ENCODE results near the gene ARHGAP42. TPM values are rescaled to one million over a fixed set of nuclear protein-coding genes. Genes with fewer than 3 reads are reported as not detected.

Gene ARHGAP42
- total RNA-seq, 1 experiment from 2014 or later, result not detected

- Histone ChIP-seq H4K20me1 (ENCODE audit: insufficient read depth, low read depth, low read length) (no peaks in the 10 kb centered on the region), H3K27me3 (ENCODE audit: low read length) (no peaks in the 10 kb centered on the region)
Measured at GRCh38 chr11:100790073-100790472, 103.0 kb downstream of the ARHGAP42 start.

GRCh38 chr11:100791103-100791502, 104.0 kb downstream of the ARHGAP42 start:
- Histone ChIP-seq H3K79me2 (ENCODE audit: low read length) (no peaks in the 10 kb centered on the region), H3K4me1 (ENCODE audit: low read length) (no peaks in the 10 kb centered on the region), H3K4me2 (ENCODE audit: low read depth, low read length, poor library complexity, severe bottlenecking) (no peak overlapping the region), H3K4me3 (ENCODE audit: low read length) (no peak overlapping the region), H3K9ac (ENCODE audit: low read length) (no peak overlapping the region), H3K9me2 (replicated peaks; ENCODE audit: insufficient read depth, low read length) (no peaks in the 10 kb centered on the region), H4K20me1 (ENCODE audit: insufficient read depth, low read depth, low read length) (no peaks in the 10 kb centered on the region), H3K27ac (ENCODE audit: low read length) (no peak overlapping the region), H3K27me3 (ENCODE audit: low read length) (no peaks in the 10 kb centered on the region), H2AFZ (ENCODE audit: low read length) (no peak overlapping the region), H3K36me3 (ENCODE audit: insufficient read depth, low read length) (no peaks in the 10 kb centered on the region), H3K9me3 (ENCODE audit: low read length) (peaks cover 37% of the 10 kb centered on the region)
- no peak for DNase-seq

More at GRCh38 chr11:100790073-100790472, 103.0 kb downstream of the ARHGAP42 start:
- Histone ChIP-seq H3K9me3 (ENCODE audit: low read length) (peaks cover 36% of the 10 kb centered on the region), H3K36me3 (ENCODE audit: insufficient read depth, low read length) (no peaks in the 10 kb centered on the region), H2AFZ (ENCODE audit: low read length) (no peak overlapping the region), H3K4me3 (ENCODE audit: low read length) (no peak overlapping the region), H3K79me2 (ENCODE audit: low read length) (no peaks in the 10 kb centered on the region), H3K9ac (ENCODE audit: low read length) (no peak overlapping the region), H3K4me1 (ENCODE audit: low read length) (no peaks in the 10 kb centered on the region), H3K27ac (ENCODE audit: low read length) (no peak overlapping the region), H3K9me2 (replicated peaks; ENCODE audit: insufficient read depth, low read length) (no peaks in the 10 kb centered on the region), H3K4me2 (ENCODE audit: low read depth, low read length, poor library complexity, severe bottlenecking) (no peak overlapping the region)
- DNase-seq, result no peak

- H3K9me3 ChIP-seq (ENCODE audit: low read length), result peaks cover 40% of the 10 kb centered on the region
- H3K4me3 ChIP-seq (ENCODE audit: low read length), result no peak overlapping the region
- no peaks in the 10 kb centered on the region for H4K20me1 ChIP-seq (ENCODE audit: insufficient read depth, low read depth, low read length)
- no peak overlapping the region for H3K9ac ChIP-seq (ENCODE audit: low read length)
- no peak overlapping the region for H3K4me2 ChIP-seq (ENCODE audit: low read depth, low read length, poor library complexity, severe bottlenecking)
- no peaks in the 10 kb centered on the region for H3K36me3 ChIP-seq (ENCODE audit: insufficient read depth, low read length)
- H2AFZ ChIP-seq (ENCODE audit: low read length), result no peak overlapping the region
- no peaks in the 10 kb centered on the region for H3K4me1 ChIP-seq (ENCODE audit: low read length)
- H3K79me2 ChIP-seq (ENCODE audit: low read length), result no peaks in the 10 kb centered on the region
- no peak overlapping the region for H3K27ac ChIP-seq (ENCODE audit: low read length)
- no peaks in the 10 kb centered on the region for H3K9me2 ChIP-seq (replicated peaks; ENCODE audit: insufficient read depth, low read length)
- DNase-seq, result no peak
- no peaks in the 10 kb centered on the region for H3K27me3 ChIP-seq (ENCODE audit: low read length)
Measured at GRCh38 chr11:100791860-100792259, 104.8 kb downstream of the ARHGAP42 start.

- H3K27ac ChIP-seq (ENCODE audit: low read length), result no peak overlapping the region
- no peak overlapping the region for H3K4me2 ChIP-seq (ENCODE audit: low read depth, low read length, poor library complexity, severe bottlenecking)
- H3K4me3 ChIP-seq (ENCODE audit: low read length), result no peak overlapping the region
- no peaks in the 10 kb centered on the region for H3K4me1 ChIP-seq (ENCODE audit: low read length)
- no peaks in the 10 kb centered on the region for H3K27me3 ChIP-seq (ENCODE audit: low read length)
- no peak overlapping the region for H3K9ac ChIP-seq (ENCODE audit: low read length)
- H3K9me2 ChIP-seq (replicated peaks; ENCODE audit: insufficient read depth, low read length), result no peaks in the 10 kb centered on the region
- peaks cover 54% of the 10 kb centered on the region for H3K9me3 ChIP-seq (ENCODE audit: low read length)
- DNase-seq, result no peak
- no peak overlapping the region for H2AFZ ChIP-seq (ENCODE audit: low read length)
- no peaks in the 10 kb centered on the region for H4K20me1 ChIP-seq (ENCODE audit: insufficient read depth, low read depth, low read length)
- H3K79me2 ChIP-seq (ENCODE audit: low read length), result no peaks in the 10 kb centered on the region
- H3K36me3 ChIP-seq (ENCODE audit: insufficient read depth, low read length), result no peaks in the 10 kb centered on the region
Measured at GRCh38 chr11:100793525-100793924, 106.4 kb downstream of the ARHGAP42 start.

- DNase-seq, result no peak
- Histone ChIP-seq H3K4me1 (ENCODE audit: low read length) (no peaks in the 10 kb centered on the region), H3K27ac (ENCODE audit: low read length) (no peak overlapping the region), H3K79me2 (ENCODE audit: low read length) (no peaks in the 10 kb centered on the region), H2AFZ (ENCODE audit: low read length) (no peak overlapping the region), H3K4me2 (ENCODE audit: low read depth, low read length, poor library complexity, severe bottlenecking) (no peak overlapping the region), H3K4me3 (ENCODE audit: low read length) (no peak overlapping the region), H3K9me2 (replicated peaks; ENCODE audit: insufficient read depth, low read length) (no peaks in the 10 kb centered on the region), H3K9ac (ENCODE audit: low read length) (no peak overlapping the region), H3K27me3 (ENCODE audit: low read length) (no peaks in the 10 kb centered on the region), H4K20me1 (ENCODE audit: insufficient read depth, low read depth, low read length) (no peaks in the 10 kb centered on the region), H3K36me3 (ENCODE audit: insufficient read depth, low read length) (no peaks in the 10 kb centered on the region), H3K9me3 (ENCODE audit: low read length) (peaks cover 56% of the 10 kb centered on the region)
Measured at GRCh38 chr11:100794446-100794845, 107.4 kb downstream of the ARHGAP42 start.

- H3K9ac ChIP-seq (ENCODE audit: low read length), result no peak overlapping the region
- no peaks in the 10 kb centered on the region for H3K4me1 ChIP-seq (ENCODE audit: low read length)
- no peak overlapping the region for H3K4me3 ChIP-seq (ENCODE audit: low read length)
- H4K20me1 ChIP-seq (ENCODE audit: insufficient read depth, low read depth, low read length), result no peaks in the 10 kb centered on the region
- no peaks in the 10 kb centered on the region for H3K79me2 ChIP-seq (ENCODE audit: low read length)
- no peak overlapping the region for H2AFZ ChIP-seq (ENCODE audit: low read length)
- H3K27ac ChIP-seq (ENCODE audit: low read length), result no peak overlapping the region
- H3K9me3 ChIP-seq (ENCODE audit: low read length), result peaks cover 74% of the 10 kb centered on the region
- no peaks in the 10 kb centered on the region for H3K9me2 ChIP-seq (replicated peaks; ENCODE audit: insufficient read depth, low read length)
- no peak for DNase-seq
- no peak overlapping the region for H3K4me2 ChIP-seq (ENCODE audit: low read depth, low read length, poor library complexity, severe bottlenecking)
- H3K27me3 ChIP-seq (ENCODE audit: low read length), result no peaks in the 10 kb centered on the region
- no peaks in the 10 kb centered on the region for H3K36me3 ChIP-seq (ENCODE audit: insufficient read depth, low read length)
Measured at GRCh38 chr11:100799445-100799844, 112.4 kb downstream of the ARHGAP42 start.

- Histone ChIP-seq H2AFZ (ENCODE audit: low read length) (no peak overlapping the region), H3K79me2 (ENCODE audit: low read length) (no peaks in the 10 kb centered on the region), H3K4me1 (ENCODE audit: low read length) (no peaks in the 10 kb centered on the region), H3K27me3 (ENCODE audit: low read length) (no peaks in the 10 kb centered on the region), H3K36me3 (ENCODE audit: insufficient read depth, low read length) (no peaks in the 10 kb centered on the region), H3K27ac (ENCODE audit: low read length) (no peak overlapping the region), H4K20me1 (ENCODE audit: insufficient read depth, low read depth, low read length) (no peaks in the 10 kb centered on the region), H3K4me2 (ENCODE audit: low read depth, low read length, poor library complexity, severe bottlenecking) (no peak overlapping the region), H3K9ac (ENCODE audit: low read length) (no peak overlapping the region), H3K9me2 (replicated peaks; ENCODE audit: insufficient read depth, low read length) (no peaks in the 10 kb centered on the region), H3K4me3 (ENCODE audit: low read length) (no peak overlapping the region), H3K9me3 (ENCODE audit: low read length) (peaks cover 75% of the 10 kb centered on the region)
- DNase-seq, result no peak
Measured at GRCh38 chr11:100800202-100800601, 113.1 kb downstream of the ARHGAP42 start.

- Histone ChIP-seq H3K4me1 (ENCODE audit: low read length) (no peaks in the 10 kb centered on the region), H4K20me1 (ENCODE audit: insufficient read depth, low read depth, low read length) (no peaks in the 10 kb centered on the region), H2AFZ (ENCODE audit: low read length) (no peak overlapping the region), H3K79me2 (ENCODE audit: low read length) (no peaks in the 10 kb centered on the region), H3K9me3 (ENCODE audit: low read length) (peaks cover 73% of the 10 kb centered on the region), H3K4me3 (ENCODE audit: low read length) (no peak overlapping the region), H3K9me2 (replicated peaks; ENCODE audit: insufficient read depth, low read length) (no peaks in the 10 kb centered on the region), H3K27me3 (ENCODE audit: low read length) (no peaks in the 10 kb centered on the region), H3K9ac (ENCODE audit: low read length) (no peak overlapping the region), H3K36me3 (ENCODE audit: insufficient read depth, low read length) (no peaks in the 10 kb centered on the region), H3K27ac (ENCODE audit: low read length) (no peak overlapping the region), H3K4me2 (ENCODE audit: low read depth, low read length, poor library complexity, severe bottlenecking) (no peak overlapping the region)
- DNase-seq, result no peak
Measured at GRCh38 chr11:100801225-100801999, 114.3 kb downstream of the ARHGAP42 start.
